D721Med (cell line): ENCODE measurements around the gene OLFM2.

Experiments
- DNase-seq: peaks from one replicate; pipeline ENCODE4 v3.0.0; 2011; ENCODE audit warnings: low spot score; ENCODE audit not compliant: insufficient read length
- FAIRE-seq: peaks from 2 replicates; lab custom pipeline; 2011; peaks lifted over from hg19 to GRCh38; lab: Jason Lieb, UNC
- CTCF ChIP-seq: IDR thresholded peaks from 2 replicates; pipeline ENCODE4 v1.5.1; 2012; ENCODE audit warnings: mild to moderate bottlenecking, control low read depth; ENCODE audit not compliant: insufficient read depth; ENCODE audit errors: missing control alignments

Gene OLFM2

GRCh38 chr19:9936326-9937000 lies at the start of gene OLFM2:
Gene OLFM2 (minus strand): TSS chr19:9936515. CDS start chr19:9936366, 149 bp downstream.
- DNase-seq (peak; percentile 89), FAIRE-seq (no peak)

GRCh38 chr19:9981406-9982260 lies 45.3 kb upstream of the OLFM2 start:
- FAIRE-seq: no peak
- no peak for DNase-seq
- no peak for TF ChIP-seq CTCF

More at GRCh38 chr19:9936326-9937000, at the start of gene OLFM2:
- TF ChIP-seq CTCF: no peak

- no peak for TF ChIP-seq CTCF
- DNase-seq (no peak), FAIRE-seq (no peak)
Observed at GRCh38 chr19:9972103-9972502, 35.8 kb upstream of the OLFM2 start.

GRCh38 chr19:9971166-9971897 lies 35.0 kb upstream of the OLFM2 start:
- DNase-seq (no peak), FAIRE-seq (no peak)
- TF ChIP-seq CTCF: no peak

- DNase-seq (no peak), FAIRE-seq (no peak)
- no peak for TF ChIP-seq CTCF
Observed at GRCh38 chr19:9970481-9970880, 34.2 kb upstream of the OLFM2 start.

GRCh38 chr19:9969688-9969975 lies 33.3 kb upstream of the OLFM2 start:
- DNase-seq (no peak), FAIRE-seq (no peak)
- TF ChIP-seq CTCF: no peak
